Measurements from ENCODE around the gene ATP8B4.

DNA sequence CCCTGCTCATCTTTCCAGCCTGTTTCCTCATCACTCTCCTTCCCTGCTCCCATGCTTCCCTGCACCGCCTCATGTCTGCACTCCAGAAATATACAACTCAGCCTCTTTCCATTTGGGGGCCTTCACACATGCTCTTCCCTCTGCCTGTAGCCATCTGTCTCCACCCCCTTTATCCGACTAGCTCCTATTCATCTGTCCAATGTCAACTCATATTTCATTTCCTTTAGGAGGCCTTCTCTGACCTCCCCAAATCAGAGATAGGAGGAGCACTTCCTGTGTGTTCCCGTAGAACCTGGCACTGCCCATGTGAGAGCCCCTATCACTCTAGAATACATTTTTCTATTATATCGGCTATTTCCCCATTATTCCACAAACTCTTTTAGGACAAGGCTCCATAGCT, 10.6 kb downstream of the ATP8B4 start:
- TF ChIP-seq, protein P1, sequence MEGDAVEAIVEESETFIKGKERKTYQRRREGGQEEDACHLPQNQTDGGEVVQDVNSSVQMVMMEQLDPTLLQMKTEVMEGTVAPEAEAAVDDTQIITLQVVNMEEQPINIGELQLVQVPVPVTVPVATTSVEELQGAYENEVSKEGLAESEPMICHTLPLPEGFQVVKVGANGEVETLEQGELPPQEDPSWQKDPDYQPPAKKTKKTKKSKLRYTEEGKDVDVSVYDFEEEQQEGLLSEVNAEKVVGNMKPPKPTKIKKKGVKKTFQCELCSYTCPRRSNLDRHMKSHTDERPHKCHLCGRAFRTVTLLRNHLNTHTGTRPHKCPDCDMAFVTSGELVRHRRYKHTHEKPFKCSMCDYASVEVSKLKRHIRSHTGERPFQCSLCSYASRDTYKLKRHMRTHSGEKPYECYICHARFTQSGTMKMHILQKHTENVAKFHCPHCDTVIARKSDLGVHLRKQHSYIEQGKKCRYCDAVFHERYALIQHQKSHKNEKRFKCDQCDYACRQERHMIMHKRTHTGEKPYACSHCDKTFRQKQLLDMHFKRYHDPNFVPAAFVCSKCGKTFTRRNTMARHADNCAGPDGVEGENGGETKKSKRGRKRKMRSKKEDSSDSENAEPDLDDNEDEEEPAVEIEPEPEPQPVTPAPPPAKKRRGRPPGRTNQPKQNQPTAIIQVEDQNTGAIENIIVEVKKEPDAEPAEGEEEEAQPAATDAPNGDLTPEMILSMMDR (conservative IDR thresholded peaks at IDR 0.05): no peak
- TF ChIP-seq EZH2 (IDR thresholded peaks at IDR 0.05; ENCODE audit: low read depth): no peak
